ENCODE results near the gene PDE4B. TPM values are rescaled to one million over a fixed set of nuclear protein-coding genes. Genes with fewer than 3 reads are reported as not detected.

PDE4B gene
- total RNA-seq, 4 donors from 2014 or later, result 0.08 to 6.7 (median 3.4) TPM

- TF ChIP-seq POLR2A (IDR thresholded peaks at IDR 0.05), result no peak
- TF ChIP-seq, protein P1, sequence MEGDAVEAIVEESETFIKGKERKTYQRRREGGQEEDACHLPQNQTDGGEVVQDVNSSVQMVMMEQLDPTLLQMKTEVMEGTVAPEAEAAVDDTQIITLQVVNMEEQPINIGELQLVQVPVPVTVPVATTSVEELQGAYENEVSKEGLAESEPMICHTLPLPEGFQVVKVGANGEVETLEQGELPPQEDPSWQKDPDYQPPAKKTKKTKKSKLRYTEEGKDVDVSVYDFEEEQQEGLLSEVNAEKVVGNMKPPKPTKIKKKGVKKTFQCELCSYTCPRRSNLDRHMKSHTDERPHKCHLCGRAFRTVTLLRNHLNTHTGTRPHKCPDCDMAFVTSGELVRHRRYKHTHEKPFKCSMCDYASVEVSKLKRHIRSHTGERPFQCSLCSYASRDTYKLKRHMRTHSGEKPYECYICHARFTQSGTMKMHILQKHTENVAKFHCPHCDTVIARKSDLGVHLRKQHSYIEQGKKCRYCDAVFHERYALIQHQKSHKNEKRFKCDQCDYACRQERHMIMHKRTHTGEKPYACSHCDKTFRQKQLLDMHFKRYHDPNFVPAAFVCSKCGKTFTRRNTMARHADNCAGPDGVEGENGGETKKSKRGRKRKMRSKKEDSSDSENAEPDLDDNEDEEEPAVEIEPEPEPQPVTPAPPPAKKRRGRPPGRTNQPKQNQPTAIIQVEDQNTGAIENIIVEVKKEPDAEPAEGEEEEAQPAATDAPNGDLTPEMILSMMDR (IDR thresholded peaks at IDR 0.05), result no peak
Observed at GRCh38 chr1:66348776-66349175, 556.1 kb downstream of the PDE4B start.

DNA sequence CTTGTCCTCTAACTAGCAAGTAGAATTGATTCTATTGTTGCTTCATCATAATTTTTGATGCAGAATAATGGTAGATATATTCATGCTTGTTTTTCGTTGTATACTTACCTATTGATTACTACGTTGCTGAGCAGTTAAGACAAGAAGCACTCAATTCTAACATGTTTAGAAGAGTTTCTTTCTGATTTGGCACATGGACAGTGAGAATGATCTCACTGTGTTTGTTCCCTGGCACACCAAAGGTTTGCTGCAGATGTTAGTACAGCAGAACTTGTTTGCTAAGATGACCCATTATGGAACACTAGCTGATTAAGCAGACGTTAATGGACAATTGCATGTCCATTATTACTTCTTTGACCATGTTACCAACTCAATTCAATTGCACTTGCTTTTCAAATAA is 556.5 kb downstream of the PDE4B start:
- no peaks in the 10 kb centered on the region for H3K36me3 ChIP-seq
- TF ChIP-seq, protein P1 (IDR thresholded peaks at IDR 0.05), result no peak
- TF ChIP-seq POLR2A (IDR thresholded peaks at IDR 0.05), result no peak
- no peaks in the 10 kb centered on the region for H3K27me3 ChIP-seq
- intact Hi-C loops (cut with DNase I), result no loop called here
- WGBS, 2 donors, result 20 to 25% methylated on average over 3 of the region's 3 CpGs
- no peak overlapping the region for H3K4me3 ChIP-seq
- no peak for DNase-seq
- H3K9me3 ChIP-seq, result no peaks in the 10 kb centered on the region
- H3K27ac ChIP-seq, result peak overlapping the region in 3 of 4 donors; percentile 71 to 74 (median 74)
- H3K4me1 ChIP-seq, result peaks cover 9 to 58% (median 20%) of the 10 kb centered on the region in 3 donors

More at GRCh38 chr1:66348776-66349175, 556.1 kb downstream of the PDE4B start:
- no peaks in the 10 kb centered on the region for H3K27me3 ChIP-seq
- H3K4me1 ChIP-seq, result peaks cover 9 to 58% (median 15%) of the 10 kb centered on the region in 3 donors
- no peak overlapping the region for H3K4me3 ChIP-seq
- intact Hi-C loops (cut with DNase I), result no loop called here
- no peak for DNase-seq
- H3K9me3 ChIP-seq, result no peaks in the 10 kb centered on the region
- peak overlapping the region in 3 of 4 donors; percentile 71 to 74 (median 74) for H3K27ac ChIP-seq
- no peaks in the 10 kb centered on the region for H3K36me3 ChIP-seq
- 58 to 64% methylated on average over 1 of the region's 1 CpG for WGBS, 2 donors

GRCh38 chr1:66350001-66350547 is 557.4 kb downstream of the PDE4B start:
- TF ChIP-seq, protein P1 (IDR thresholded peaks at IDR 0.05), result no peak
- TF ChIP-seq POLR2A (IDR thresholded peaks at IDR 0.05), result peak in 1 of 4 donors; percentile 36
- intact Hi-C loops (cut with DNase I), result no loop called here
- Histone ChIP-seq H3K36me3 (no peaks in the 10 kb centered on the region), H3K27ac (peak overlapping the region; percentile 15 to 74 (median 72)), H3K4me3 (peak overlapping the region in 1 of 4 donors; percentile 25), H3K4me1 (peaks cover 9 to 61% (median 20%) of the 10 kb centered on the region in 3 donors), H3K9me3 (no peaks in the 10 kb centered on the region), H3K27me3 (no peaks in the 10 kb centered on the region)
- DNase-seq, result no peak
- 23 to 37% methylated on average over 6 of the region's 6 CpGs for WGBS, 2 donors

DNA sequence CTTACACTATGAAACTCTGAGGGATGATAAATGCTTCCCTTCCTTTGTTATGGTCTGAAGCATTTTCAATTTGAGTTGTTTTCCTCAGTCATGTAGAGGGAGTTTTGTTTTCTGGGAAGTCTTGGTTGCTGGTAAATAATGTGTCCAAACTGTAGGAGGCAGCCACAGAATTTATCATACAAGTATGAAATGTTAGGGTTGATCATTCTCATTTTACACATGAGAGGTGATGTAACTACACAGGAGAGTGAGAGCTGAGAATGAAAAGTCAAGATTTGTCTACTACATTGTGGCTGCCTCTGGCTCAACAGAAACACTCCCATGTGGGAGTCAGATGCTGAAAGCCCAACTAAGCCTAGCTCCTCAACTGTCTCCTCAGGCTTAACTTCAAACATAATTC is 558.8 kb downstream of the PDE4B start:
- H3K4me1 ChIP-seq, result peaks cover 9 to 58% (median 14%) of the 10 kb centered on the region in 3 donors
- no peaks in the 10 kb centered on the region for H3K27me3 ChIP-seq
- H3K27ac ChIP-seq, result peak overlapping the region in 3 of 4 donors; percentile 33 to 74 (median 47)
- no peaks in the 10 kb centered on the region for H3K36me3 ChIP-seq
- no peak for TF ChIP-seq POLR2A (IDR thresholded peaks at IDR 0.05)
- TF ChIP-seq, protein P1 (IDR thresholded peaks at IDR 0.05), result no peak
- no peaks in the 10 kb centered on the region for H3K9me3 ChIP-seq
- no peak for DNase-seq
- no peak overlapping the region for H3K4me3 ChIP-seq
- intact Hi-C loops (cut with DNase I), result no loop called here

DNA sequence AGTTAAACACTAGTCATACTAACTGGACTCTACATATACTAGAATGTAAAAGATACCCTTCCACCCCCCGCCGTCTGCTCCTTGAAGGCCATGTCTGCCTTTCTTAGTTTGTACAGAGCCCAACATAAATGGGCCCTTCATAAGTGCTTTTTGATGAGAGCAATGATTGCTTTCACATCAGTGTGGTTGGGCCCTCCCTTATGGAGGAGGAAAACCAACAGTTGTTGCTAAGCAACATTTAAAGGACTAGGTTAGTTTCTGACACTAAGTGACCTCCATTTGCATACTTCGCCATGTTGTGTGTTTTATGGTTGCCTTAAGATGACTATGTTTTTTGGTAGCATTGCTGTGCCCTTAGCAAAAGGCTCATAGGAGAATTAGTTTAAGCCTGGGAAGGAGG is 559.2 kb downstream of the PDE4B start:
- DNase-seq, result no peak
- TF ChIP-seq, protein P1 (IDR thresholded peaks at IDR 0.05), result no peak
- TF ChIP-seq POLR2A (IDR thresholded peaks at IDR 0.05), result no peak
- H3K4me1 ChIP-seq, result peaks cover 9 to 62% (median 14%) of the 10 kb centered on the region in 3 donors
- H3K27ac ChIP-seq, result peak overlapping the region in 3 of 4 donors; percentile 33 to 74 (median 47)
- H3K27me3 ChIP-seq, result no peaks in the 10 kb centered on the region
- WGBS, 2 donors, result 72 to 85% methylated on average over 3 of the region's 3 CpGs
- intact Hi-C loops (cut with DNase I), result no loop called here
- no peaks in the 10 kb centered on the region for H3K36me3 ChIP-seq
- H3K9me3 ChIP-seq, result no peaks in the 10 kb centered on the region
- H3K4me3 ChIP-seq, result no peak overlapping the region

Measured in esophagus squamous epithelium (tissue), 5 donors.